GM10248 (cell line): ENCODE measurements around the gene FAM184B.

Source experiments
- CTCF ChIA-PET: fragments of 300-600 bp; sonication (Branson Sonifier 250); formaldehyde crosslinking; extraction: SDS; loops from one replicate; lab custom pipeline; 2021; ENCODE audit warnings: antibody characterized with exemption; lab: Yijun Ruan, JAX
- POLR2A ChIA-PET: fragments of 350-650 bp; sonication (Branson Sonifier 250); formaldehyde crosslinking; extraction: SDS; loops from one replicate; lab custom pipeline; 2020; ENCODE audit warnings: antibody characterized with exemption; lab: Yijun Ruan, JAX
- DNase-seq: peaks from one replicate; pipeline ENCODE4 v3.0.0; 2012; ENCODE audit errors: extremely low spot score
- TF ChIP-seq, protein P1 (sequence below): IDR thresholded peaks from 2 replicates; pipeline ENCODE4 v1.5.1; 2012; ENCODE audit warnings: mild to moderate bottlenecking, low read depth; ENCODE audit errors: extremely low read depth, missing control alignments, control extremely low read depth

Gene FAM184B

GRCh38 chr4:17766826-17767458 lies 14.5 kb downstream of the FAM184B start:
- ChIA-PET POLR2A (no interaction called here), CTCF (interaction anchor here (1.4 to 1.5 kb wide), 2 partner anchors 27 to 58 kb away, joined by 3 read pairs; no protein-coding TSS in a partner anchor)
- TF ChIP-seq, protein P1, sequence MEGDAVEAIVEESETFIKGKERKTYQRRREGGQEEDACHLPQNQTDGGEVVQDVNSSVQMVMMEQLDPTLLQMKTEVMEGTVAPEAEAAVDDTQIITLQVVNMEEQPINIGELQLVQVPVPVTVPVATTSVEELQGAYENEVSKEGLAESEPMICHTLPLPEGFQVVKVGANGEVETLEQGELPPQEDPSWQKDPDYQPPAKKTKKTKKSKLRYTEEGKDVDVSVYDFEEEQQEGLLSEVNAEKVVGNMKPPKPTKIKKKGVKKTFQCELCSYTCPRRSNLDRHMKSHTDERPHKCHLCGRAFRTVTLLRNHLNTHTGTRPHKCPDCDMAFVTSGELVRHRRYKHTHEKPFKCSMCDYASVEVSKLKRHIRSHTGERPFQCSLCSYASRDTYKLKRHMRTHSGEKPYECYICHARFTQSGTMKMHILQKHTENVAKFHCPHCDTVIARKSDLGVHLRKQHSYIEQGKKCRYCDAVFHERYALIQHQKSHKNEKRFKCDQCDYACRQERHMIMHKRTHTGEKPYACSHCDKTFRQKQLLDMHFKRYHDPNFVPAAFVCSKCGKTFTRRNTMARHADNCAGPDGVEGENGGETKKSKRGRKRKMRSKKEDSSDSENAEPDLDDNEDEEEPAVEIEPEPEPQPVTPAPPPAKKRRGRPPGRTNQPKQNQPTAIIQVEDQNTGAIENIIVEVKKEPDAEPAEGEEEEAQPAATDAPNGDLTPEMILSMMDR: no peak
- DNase-seq: no peak

DNA sequence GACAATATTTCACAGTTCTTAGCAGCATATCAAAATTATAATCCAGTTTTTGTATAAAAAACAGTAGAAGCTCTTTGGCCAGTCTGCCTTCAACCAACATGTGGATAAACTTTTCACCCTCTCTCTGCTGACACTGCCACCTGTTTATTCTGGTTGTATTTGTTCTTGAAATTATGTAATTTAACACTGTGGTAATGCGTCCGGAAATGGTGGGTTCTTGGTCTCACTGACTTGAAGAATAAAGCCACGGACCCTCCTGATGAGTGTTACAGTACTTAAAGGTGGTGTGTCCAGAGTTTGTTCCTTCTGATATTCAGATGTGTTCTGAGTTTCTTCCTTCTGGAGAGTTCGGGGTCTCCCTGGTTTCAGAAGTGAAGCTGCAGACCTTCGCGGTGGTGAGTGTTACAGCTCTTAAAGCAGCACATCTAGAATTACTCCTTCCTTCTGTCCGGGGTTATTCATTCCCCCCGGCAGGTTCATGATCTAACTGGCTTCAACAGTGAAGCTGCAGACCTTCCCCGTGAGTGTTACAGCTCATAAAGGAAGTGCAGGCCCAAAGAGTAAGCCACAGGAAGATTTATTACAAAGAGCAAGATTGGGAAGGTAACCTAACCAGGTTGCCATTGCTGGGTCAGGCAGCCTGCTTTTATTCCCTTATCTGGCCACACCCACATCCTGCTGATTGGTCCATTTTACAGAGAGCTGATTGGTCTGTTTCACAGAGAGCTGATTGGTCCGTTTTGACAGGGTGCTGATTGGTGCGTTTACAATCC lies 15.7 kb downstream of the FAM184B start:
- no peak for DNase-seq
- CTCF ChIA-PET: interaction anchor here (1.4 to 1.8 kb wide), 3 partner anchors 10 to 57 kb away, joined by 3 to 4 read pairs (median 3); no protein-coding TSS in a partner anchor
- TF ChIP-seq, protein P1: no peak
- POLR2A ChIA-PET: no interaction called here

DNA sequence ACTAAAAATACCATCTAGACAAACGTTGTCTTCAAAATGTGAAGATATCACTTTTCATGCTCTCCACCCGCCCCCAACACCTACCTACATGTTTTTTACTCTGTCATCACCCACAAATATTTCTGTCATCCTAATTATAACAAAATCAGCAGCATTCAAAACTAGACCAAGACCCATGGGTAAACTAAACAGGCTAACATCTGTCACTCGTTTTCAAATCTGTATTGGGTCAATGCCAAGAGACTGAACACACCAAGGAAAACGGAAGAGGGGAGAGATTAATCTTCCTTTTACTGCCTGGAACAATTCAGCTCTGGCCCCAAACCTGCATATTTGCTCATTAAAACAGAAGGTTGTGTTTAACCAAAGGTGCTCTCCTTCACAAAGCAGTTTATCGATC lies 17.5 kb downstream of the FAM184B start:
- TF ChIP-seq, protein P1: no peak
- DNase-seq: no peak
- POLR2A ChIA-PET: no interaction called here
- CTCF ChIA-PET: interaction anchor here (0.6 to 2.1 kb wide), 9 partner anchors 9 to 829 kb away, joined by 3 to 12 read pairs (median 3); no protein-coding TSS in a partner anchor

DNA sequence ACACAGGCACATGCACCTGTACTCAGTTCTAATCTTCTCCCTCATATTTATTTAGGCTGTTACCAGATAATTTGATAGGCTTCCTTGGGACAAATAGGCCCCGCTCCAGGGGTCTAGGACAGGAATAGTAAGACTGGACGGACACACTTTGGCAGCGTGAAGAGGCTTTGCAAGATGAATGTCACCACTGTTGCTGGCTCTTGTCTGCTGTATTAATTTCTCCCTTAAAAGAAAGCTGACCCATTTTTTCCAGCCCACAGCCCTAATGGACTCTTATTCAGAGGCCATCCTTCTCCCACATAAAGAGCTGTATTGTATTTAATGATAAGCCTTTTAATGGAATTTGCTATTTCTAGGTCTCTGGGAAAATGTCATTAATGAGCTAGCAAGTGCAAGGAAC lies 18.0 kb downstream of the FAM184B start:
- no peak for DNase-seq
- ChIA-PET CTCF (interaction anchor here (0.6 to 2.1 kb wide), 9 partner anchors 9 to 830 kb away, joined by 3 to 12 read pairs (median 3); no protein-coding TSS in a partner anchor), POLR2A (no interaction called here)
- TF ChIP-seq, protein P1: no peak

DNA sequence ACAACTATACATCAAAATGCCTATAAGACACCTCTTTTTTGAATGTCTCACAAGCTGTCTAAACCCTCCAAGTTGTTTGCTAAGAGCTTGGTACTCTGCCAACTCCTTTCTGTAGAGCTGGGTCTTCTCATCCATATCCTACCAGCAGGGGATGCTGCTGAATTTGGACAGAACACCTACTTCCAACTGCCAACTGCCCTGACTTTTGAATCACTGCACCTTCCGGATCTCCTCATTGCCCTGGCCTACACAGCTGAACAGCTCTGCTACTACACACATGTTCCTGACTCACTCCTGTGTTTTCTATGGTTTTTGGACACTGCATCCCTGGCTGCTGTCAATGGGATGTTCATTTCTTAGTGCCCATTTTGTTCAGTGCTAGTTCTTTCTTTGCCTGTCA lies 18.7 kb downstream of the FAM184B start:
- CTCF ChIA-PET: interaction anchor here (1.0 to 2.1 kb wide), 8 partner anchors 9 to 830 kb away, joined by 3 to 12 read pairs (median 4); no protein-coding TSS in a partner anchor
- TF ChIP-seq, protein P1: no peak
- POLR2A ChIA-PET: no interaction called here
- no peak for DNase-seq

DNA sequence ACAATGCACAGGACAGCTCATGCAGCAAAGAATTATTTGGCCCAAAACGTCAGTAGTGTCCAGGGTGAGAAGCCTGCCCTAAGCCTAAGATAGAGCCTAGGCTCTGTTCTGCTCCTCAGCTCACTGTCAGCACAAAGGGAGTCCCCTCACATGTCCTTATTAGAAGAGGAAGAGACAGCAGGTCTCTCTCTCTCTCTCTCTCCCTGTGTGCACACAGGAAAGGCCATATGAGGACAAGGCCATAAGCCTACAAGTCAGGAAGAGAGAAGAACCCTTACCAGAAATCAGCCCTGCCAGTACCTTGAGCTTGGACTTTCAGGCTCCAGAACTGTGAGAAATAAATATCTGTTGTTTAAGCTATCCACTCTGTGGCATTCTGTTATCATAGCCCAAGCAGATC lies 20.4 kb downstream of the FAM184B start:
- no peak for DNase-seq
- TF ChIP-seq, protein P1: no peak
- ChIA-PET CTCF (no interaction called here), POLR2A (no interaction called here)
